ENCODE data around the gene SLC35E2B.
A peak's percentile ranks its signal among the peaks of the same experiment; 100 is the strongest.
"Not testable (repeated sequence)": the region's sequence is repeated elsewhere in the genome, so short reads cannot be mapped to it uniquely, and the experiment has no call there.

The SLC35E2B gene

DNA sequence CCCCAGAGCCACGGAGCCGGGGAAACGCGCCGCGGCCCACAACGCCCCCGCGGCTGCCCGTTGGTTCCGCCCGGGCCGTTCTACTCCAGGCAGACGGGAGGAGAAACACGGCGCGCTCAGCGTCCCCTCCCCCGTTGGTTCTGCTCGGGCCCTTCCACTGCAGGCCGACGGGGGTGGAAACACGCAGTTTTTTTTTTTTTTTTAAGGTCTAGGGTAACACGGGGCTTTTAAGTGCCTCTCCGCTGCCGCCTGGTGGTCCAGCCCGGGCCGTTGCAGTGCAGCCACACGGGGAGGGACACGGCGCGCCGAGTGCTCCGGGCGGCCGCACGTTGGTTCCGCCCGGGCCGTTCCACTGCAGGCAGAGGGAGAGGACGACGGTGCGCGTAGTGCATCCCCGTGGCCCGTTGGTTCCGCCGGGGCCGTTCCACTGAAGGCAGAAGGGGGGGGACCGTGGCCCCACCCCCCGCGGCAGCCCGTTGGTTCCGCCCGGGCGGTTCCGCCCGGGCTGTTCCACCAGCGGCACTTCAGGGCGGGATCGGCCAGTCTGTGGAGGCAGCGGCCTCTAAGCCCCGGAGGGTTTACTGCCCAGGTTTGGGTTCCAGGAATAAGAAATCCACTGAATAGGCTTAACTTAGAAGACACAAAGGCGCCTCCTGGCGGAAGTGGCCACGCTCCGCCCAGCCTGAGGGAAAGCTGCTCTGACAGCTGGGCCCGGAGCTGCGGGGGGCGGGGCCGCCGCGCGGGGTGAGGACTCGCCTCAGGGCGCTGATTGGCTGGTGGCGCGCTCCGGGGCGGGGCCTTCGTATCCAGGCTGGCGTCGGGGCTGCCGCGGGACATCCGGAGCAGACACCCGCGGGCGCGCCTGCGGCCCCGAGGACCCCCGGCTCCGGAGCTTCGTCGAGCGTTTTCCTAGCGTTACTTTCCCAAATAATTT, at the start of gene SLC35E2B:
Gene SLC35E2B (minus strand): TSS at position 82 of the 934 bp plus-strand sequence. CDS start 16,096 bp downstream, outside the sequence.
- peak; percentile 98 for DNase-seq

GRCh38 chr1:1741013-1741412, 48.4 kb upstream of the SLC35E2B start:
- DNase-seq: not testable (repeated sequence)

DNA sequence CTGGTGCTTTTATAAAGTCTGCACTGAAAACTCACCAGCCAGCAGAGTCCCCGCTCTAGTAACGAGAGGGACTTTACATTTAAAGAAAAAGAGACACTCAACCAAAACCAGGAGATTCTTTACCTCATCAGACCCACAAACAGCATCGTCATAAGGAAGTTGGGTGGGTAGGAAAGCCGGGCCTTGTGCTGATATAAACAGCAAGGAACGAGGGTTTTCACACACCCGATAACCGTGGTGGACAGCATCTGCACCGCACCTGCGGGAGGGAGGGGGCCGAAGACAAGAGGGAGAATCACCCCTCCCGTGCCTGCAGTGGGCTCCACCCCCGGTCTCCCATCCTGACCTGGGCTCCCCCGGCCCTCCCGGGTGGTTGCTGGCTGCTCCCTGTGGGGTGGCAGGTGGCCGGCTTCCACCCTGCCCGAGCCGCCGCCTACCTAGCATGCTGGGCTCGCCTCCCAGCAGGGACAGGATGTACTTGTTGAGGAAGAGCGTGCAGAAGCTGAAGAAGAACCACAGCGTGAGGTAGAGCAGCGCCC, 46.3 kb upstream of the SLC35E2B start:
- not testable (repeated sequence) for DNase-seq

GRCh38 chr1:1737675-1738590, 45.3 kb upstream of the SLC35E2B start:
- DNase-seq: not testable (repeated sequence)

- no peak for DNase-seq
Measured at GRCh38 chr1:1732381-1732780, 39.8 kb upstream of the SLC35E2B start.

GRCh38 chr1:1730870-1731269, 38.3 kb upstream of the SLC35E2B start:
- DNase-seq: no peak

- DNase-seq: not testable (repeated sequence)
Measured at GRCh38 chr1:1730230-1730629, 37.6 kb upstream of the SLC35E2B start.

DNA sequence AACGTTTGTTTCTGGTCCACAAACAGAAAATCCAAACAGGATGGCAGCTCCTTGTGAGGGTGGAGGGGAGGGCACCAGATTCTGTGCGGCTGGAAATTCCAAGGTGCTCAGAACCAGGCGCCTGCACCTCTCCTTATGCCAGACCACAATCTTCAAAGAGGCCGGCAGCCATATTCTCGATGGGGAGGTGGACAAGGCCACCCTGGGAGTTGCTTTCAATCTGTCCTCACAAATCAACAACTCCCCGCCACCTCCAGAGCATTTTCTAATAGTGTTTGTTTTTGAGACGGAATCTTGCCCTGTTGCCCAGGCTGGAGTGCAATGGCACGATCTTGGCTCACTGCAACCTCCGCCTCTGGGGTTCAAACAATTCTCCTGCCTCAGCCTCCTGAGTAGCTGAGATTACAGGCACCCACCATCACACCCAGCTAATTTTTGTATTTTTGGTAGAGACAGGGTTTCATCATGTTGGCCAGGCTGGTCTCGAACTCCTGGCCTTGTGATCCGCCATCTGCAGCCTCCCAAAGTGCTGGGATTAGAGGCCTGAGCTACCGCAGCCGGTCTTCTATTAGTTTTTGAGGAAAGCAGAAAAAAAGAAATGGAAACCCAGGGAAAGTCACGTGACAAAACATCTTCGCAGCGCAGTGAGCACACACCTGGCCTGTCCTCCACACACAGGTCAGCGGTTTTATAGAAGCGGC, 36.7 kb upstream of the SLC35E2B start:
- not testable (repeated sequence) for DNase-seq

GRCh38 chr1:1728308-1729005, 35.9 kb upstream of the SLC35E2B start:
- peak; percentile 60 for DNase-seq

- DNase-seq: not testable (repeated sequence)
Measured at GRCh38 chr1:1727131-1727651, 34.6 kb upstream of the SLC35E2B start.

DNA sequence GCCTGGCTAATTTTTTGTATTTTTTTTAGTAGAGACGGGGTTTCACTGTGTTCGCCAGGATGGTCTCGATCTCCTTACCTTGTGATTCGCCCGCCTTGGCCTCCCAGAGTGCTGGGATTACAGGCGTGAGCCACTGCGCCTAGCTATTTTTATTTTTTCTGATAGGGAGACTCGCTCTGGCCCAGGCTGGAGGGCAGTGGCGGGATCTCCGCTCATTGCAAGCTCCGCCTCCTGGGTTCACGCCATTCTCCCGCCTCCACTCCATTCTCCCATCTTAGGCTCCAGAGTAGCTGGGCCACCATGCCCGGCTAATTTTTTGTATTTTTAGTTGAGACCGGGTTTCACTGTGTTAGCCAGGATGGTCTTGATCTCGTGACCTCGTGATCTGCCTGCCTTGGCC, 33.5 kb upstream of the SLC35E2B start:
- DNase-seq: not testable (repeated sequence)

DNA sequence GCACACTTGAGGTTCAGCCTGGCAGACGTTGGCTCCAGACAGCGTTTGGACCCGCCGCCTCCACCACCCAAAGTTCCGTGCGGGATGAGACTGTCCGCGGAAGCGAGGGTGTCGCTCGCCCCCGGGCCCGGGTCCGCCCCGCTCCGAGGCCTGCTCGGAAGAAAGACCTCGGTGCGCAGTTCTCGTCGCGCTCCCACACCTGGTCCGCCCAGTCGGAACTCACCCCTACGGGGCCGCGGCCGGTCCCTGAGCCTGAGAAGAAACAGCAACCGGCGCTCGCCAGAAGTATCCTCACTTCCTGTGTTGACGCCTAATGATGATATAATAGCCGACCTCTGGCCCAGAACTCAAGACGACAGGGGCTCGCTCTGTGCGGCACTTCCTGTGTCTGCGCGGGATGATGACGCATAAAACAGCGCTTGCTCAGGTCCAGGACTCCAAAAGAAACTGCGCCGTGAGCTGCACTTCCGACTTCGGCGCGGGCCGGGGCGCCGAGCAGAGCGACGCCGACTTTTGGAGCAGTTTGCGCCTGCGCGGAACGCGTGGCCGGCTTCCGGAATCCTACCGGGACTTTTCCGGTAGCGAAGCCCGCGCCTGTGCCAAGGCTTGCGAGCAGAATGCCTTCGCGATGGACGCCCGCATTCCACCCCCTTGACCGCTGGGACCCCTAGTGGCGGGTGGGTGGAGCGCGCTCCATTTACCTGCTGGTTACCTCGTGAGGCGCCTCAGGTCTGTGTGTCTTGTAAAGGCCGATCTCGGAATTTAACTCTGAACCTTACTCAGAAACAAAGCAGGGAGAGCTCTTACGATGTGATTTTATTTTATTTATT, 31.7 kb upstream of the SLC35E2B start, which contains the start of gene CDK11A:
Gene CDK11A (minus strand): TSS at position 323 of the 830 bp plus-strand sequence. CDS start 1,539 bp downstream, outside the sequence.
- peak; percentile 99 for DNase-seq

DNA sequence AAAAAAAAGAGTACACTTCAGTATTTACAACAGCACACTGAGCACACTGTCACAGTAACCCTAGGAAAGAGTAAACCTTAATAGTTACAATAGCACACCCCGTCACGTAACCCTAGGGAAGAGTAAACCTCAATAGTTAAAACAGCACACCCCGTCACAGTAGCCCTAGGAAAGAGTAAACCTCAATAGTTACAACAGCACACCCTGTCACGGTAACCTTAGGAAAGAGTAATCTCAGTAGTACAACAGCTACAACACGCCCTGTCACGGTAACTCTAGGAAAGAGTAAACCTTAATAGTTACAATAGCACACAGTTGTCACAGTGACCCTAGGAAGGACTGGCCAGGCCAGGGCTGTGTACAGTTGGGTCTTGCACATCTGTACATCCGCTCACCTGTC, 28.6 kb upstream of the SLC35E2B start:
- DNase-seq: no peak

DNA sequence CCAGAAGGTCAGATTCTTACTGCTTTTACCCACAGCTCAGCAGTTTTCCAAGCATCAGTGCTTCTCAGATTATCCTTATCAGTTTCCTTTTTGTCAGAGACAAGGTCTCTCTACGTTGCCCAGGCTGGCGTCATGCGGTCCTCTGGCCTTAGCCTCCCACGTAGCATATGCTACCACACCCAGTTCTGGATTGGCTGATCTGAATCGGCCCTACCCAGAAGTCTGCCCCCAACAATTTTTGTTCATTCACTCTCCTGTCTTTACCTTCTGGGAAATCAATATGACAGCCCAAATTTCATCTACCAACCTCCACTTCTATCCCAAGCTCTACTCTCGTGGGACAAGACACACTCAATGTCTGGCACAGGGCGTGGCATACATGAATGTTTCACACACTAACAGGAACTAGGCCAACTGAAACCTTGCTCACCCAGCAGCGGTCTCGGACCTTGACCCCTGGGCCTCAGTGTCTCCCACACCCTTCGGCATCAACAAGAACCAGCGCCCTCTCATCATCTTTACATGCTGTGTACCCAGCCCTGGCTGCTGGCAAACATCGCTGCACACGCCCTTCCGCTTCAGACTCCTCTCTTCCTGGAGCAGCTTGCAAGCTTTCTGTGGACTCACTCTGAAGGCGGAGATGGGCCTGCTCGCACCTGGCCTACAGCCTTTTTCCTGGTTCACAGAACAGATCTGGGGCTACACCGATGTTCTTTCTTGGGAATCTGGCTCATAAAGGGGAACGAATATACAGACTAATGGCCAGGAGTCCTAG, 22.7 kb upstream of the SLC35E2B start:
- DNase-seq: not testable (repeated sequence)

DNA sequence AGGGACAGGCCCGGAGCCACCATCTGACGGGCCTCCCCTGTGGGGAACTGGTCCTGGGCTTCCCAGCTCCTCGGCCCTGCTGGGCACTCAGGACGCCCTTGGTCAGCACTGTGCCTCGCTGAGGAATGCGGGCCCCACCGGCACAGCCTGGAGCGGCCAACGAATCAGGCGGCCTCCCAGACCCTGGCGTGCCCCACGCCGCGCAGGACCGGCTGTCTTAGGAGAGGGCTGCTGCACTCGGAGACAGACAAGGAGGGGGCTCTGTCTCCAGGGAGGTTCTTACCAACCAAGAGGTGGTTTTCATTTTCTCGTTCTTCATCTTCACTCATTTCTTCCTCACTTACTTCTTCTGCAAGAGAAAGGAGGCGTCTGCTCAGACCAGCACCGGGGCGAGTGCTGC, 15.3 kb upstream of the SLC35E2B start:
- DNase-seq: not testable (repeated sequence)

DNA sequence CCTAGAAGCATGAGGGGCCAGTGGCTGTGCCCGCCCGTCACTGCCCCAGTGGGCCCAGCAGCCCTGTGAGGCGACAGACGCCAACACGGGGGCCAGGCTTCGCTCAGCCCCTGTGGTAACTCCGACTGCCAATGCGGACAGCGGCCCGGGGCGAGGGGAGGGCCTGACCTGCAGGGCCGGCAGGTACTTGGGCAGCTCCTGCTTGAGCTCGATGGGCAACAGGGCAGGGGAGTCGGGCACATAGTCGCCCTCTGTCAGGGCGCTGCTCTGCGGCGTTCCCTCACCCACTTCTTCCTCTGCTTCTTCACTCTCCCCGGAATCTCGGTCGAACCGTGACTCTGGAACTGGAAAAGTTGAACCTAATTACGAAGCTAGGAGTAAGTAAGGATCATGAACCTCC, 14.6 kb upstream of the SLC35E2B start:
- DNase-seq: not testable (repeated sequence)

DNA sequence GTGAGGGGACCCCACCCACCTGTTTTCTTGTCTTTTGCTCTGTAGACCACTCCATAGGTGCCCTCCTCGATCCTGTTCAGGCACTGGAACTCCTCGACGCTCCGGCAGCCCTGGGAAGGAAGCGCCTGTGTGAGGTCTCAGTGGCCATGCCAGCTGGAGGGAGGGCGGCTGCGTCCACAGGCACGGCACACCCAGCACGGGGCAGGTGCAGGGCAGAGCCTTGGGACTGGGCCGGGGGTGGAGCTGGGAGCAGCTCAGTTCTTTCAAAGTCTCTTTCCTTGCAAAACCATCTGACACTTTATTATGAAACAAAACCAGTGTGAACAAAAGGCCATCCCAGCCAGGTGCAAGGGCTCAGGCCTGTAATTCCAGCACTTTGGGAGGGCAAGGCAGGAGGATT, 13.0 kb upstream of the SLC35E2B start:
- not testable (repeated sequence) for DNase-seq

DNA sequence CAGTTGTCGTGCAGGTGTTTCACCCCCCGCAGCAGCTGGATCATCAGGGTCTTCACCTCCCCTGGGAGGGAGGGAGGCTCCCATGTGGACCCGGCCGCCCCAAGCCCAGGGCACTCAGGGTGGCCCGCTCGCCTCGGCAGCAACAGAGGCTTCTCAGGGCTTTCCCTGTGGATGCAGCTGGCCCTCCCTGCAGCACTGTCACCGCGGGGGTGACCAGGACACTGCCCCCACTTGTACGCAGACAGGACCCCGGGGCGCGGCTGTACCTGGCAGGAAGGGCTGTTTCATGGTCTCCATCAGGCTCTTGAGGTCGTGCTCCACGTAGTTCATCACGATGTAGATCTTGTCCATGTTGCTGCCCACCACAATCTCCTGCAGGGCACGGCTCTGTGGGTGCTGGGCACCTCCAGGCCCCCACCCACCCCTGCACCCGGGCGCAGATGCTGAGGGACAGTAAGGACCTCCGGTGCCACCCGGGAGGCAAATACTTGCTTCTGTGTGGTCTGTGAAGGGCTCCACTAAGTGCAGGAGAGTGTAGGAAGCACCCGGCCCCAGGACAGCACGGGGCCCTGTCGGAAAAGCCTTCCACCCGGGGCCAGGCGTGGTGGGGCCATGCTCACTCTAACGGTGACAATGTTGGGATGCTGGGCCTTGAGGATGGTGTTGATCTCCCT, 11.8 kb upstream of the SLC35E2B start:
- not testable (repeated sequence) for DNase-seq

GRCh38 chr1:1703796-1704195, 11.2 kb upstream of the SLC35E2B start:
- DNase-seq: no peak
